ENCODE measurements around the gene INSYN2B. TPM values are rescaled to one million over a fixed set of nuclear protein-coding genes. Genes with fewer than 3 reads are reported as not detected.
"Not testable (repeated sequence)": the region's sequence is repeated elsewhere in the genome, so short reads cannot be mapped to it uniquely, and the experiment has no call there.

Gene INSYN2B
- total RNA-seq, 2 donors from 2014 or later: not detected

GRCh38 chr5:169960659-169961058 is 19.6 kb downstream of the INSYN2B start:
- Mint-ChIP-seq H3K27me3 (no peaks in the 10 kb centered on the region), H3K4me1 (peaks cover 20% of the 10 kb centered on the region), H3K36me3 (ENCODE audit: low read depth) (peaks cover 3% of the 10 kb centered on the region), H3K27ac (peak overlapping the region; percentile 14), H3K4me3 (no peak overlapping the region)
- ATAC-seq (no peak), DNase-seq (no peak)
- H3K9me3 ChIP-seq (ENCODE audit: control insufficient read depth, low read length, poor library complexity, severe bottlenecking): no peaks in the 10 kb centered on the region

DNA sequence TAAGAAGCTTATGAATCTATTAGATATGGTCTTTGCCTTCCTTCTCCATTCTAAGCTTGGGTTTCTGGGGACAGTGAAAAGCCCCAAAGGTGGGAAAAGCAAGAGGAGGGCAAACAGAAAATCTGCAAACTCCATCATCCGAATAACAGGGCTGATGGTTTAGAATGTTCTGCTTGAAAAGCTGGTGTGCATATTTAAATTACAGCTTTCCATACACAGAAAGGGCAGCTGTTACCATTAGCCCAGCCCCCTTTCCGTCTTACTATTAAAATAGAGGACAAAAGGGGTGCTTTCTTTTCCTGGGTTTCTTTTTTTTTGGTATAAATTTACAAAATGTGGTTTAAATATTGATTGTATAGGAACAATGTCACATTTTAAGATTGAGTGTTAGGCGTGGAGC is 22.0 kb downstream of the INSYN2B start:
- ATAC-seq (no peak), DNase-seq (no peak)
- H3K9me3 ChIP-seq (ENCODE audit: control insufficient read depth, low read length, poor library complexity, severe bottlenecking): no peaks in the 10 kb centered on the region
- Mint-ChIP-seq H3K27me3 (no peaks in the 10 kb centered on the region), H3K4me1 (peaks cover 6% of the 10 kb centered on the region), H3K4me3 (no peak overlapping the region), H3K27ac (no peak overlapping the region), H3K36me3 (ENCODE audit: low read depth) (peaks cover 3% of the 10 kb centered on the region)

DNA sequence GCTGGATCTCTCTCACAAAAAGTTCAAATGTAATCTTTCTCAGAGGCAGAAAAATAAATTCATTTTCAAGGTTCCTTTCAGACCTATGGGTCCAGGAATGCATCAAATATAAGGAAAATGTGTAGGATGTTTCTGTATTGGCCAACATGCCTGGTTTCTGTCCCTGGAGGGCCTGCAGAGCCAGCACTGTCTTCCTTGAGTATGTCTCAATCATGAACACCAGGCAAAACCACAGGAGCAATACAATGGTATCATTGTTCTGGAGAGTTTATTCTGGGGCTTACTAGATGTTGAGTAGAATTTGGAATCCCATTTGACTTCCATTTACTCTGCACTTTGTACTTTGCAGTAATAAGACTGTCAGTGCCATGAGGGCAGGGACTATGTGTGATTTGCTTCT is 23.5 kb downstream of the INSYN2B start:
- DNase-seq: no peak
- H3K27me3 Mint-ChIP-seq: no peaks in the 10 kb centered on the region
- H3K9me3 ChIP-seq (ENCODE audit: control insufficient read depth, low read length, poor library complexity, severe bottlenecking): no peaks in the 10 kb centered on the region
- H3K4me3 Mint-ChIP-seq: no peak overlapping the region
- H3K27ac Mint-ChIP-seq: no peak overlapping the region
- H3K36me3 Mint-ChIP-seq (ENCODE audit: low read depth): no peaks in the 10 kb centered on the region
- no peak for ATAC-seq
- H3K4me1 Mint-ChIP-seq: peaks cover 9% of the 10 kb centered on the region

DNA sequence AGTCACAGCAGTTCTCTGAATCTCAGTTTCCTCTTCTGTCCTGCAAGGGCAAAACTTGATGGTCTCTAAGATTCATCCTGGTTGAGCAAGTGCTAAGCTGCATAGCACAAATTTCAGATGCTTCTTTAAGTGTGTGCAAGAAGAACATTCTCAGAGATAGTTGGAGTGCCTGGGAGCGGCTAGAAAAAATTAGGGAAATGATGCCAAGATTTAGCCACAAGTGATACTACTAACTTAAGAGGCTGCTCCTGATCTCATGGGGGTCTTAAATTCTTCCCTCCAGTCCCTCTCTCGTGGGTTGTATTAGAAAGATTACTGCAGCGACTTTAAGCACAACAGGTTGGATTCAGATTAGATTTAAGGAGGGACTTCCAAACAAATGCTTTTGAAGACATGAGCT is 24.2 kb downstream of the INSYN2B start:
- Mint-ChIP-seq H3K27ac (no peak overlapping the region), H3K36me3 (ENCODE audit: low read depth) (no peaks in the 10 kb centered on the region), H3K4me3 (no peak overlapping the region), H3K27me3 (no peaks in the 10 kb centered on the region), H3K4me1 (peaks cover 9% of the 10 kb centered on the region)
- ATAC-seq (no peak), DNase-seq (no peak)
- no peaks in the 10 kb centered on the region for H3K9me3 ChIP-seq (ENCODE audit: control insufficient read depth, low read length, poor library complexity, severe bottlenecking)

DNA sequence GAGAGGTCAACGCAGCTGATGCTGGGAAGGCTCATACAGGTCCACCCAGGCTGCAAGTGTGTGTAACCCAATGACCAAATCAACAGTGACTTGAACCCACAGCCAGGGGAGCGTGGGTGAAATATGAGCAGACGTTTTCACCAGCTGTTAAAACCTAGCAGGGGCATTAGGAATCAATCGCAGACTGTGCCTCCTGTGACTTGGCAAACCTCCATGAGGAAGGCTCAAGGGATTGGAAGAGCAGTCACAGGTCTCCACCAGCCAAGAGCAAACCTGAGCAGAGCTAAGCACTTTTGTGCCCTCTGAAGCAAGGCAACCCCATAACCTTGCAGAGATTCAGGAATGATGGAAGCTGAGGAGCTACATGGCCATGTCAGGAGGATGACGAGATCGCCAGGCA is 25.5 kb downstream of the INSYN2B start:
- Mint-ChIP-seq H3K4me1 (peaks cover 8% of the 10 kb centered on the region), H3K4me3 (no peak overlapping the region), H3K36me3 (ENCODE audit: low read depth) (no peaks in the 10 kb centered on the region), H3K27me3 (no peaks in the 10 kb centered on the region), H3K27ac (peak overlapping the region; percentile 3)
- no peaks in the 10 kb centered on the region for H3K9me3 ChIP-seq (ENCODE audit: control insufficient read depth, low read length, poor library complexity, severe bottlenecking)
- ATAC-seq (no peak), DNase-seq (no peak)

DNA sequence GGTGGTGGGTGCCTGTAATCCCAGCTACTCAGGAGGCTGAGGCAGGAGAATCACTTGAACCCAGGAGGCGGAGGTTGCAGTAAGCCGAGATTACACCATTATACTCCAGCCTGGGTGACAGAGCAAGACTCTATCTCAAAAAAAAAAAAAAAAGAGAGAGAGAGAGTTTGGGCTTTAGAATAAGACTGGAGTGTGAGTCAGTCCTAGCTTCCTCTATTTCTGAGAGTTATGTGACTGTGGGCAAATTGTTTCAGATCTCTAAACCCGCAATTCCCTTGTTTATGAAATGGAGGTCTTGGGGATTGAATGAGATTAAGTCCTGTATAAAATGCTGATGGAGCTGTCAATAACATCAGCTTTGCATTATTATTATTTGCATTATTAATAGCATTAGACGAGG is 27.1 kb downstream of the INSYN2B start:
- H3K27me3 Mint-ChIP-seq; H3K36me3 Mint-ChIP-seq (ENCODE audit: low read depth); ATAC-seq; H3K4me3 Mint-ChIP-seq; H3K27ac Mint-ChIP-seq; DNase-seq; H3K9me3 ChIP-seq (ENCODE audit: control insufficient read depth, low read length, poor library complexity, severe bottlenecking): not testable (repeated sequence)
- H3K4me1 Mint-ChIP-seq: peaks cover 11% of the 10 kb centered on the region

- ATAC-seq: no peak
- H3K9me3 ChIP-seq (ENCODE audit: control insufficient read depth, low read length, poor library complexity, severe bottlenecking): no peaks in the 10 kb centered on the region
- DNase-seq: no peak
- Mint-ChIP-seq H3K36me3 (ENCODE audit: low read depth) (no peaks in the 10 kb centered on the region), H3K4me1 (peaks cover 27% of the 10 kb centered on the region), H3K27me3 (no peaks in the 10 kb centered on the region), H3K27ac (no peak overlapping the region), H3K4me3 (no peak overlapping the region)
Observed at GRCh38 chr5:169950333-169950732, 30.0 kb downstream of the INSYN2B start.

GRCh38 chr5:169946743-169947295 is 33.5 kb downstream of the INSYN2B start:
- no peak for DNase-seq

GRCh38 chr5:169945831-169946261 is 34.4 kb downstream of the INSYN2B start:
- Mint-ChIP-seq H3K36me3 (ENCODE audit: low read depth) (peaks cover 3% of the 10 kb centered on the region), H3K4me3 (no peak overlapping the region), H3K27me3 (no peaks in the 10 kb centered on the region), H3K4me1 (peaks cover 32% of the 10 kb centered on the region), H3K27ac (no peak overlapping the region)
- ATAC-seq: no peak
- no peak for DNase-seq
- no peaks in the 10 kb centered on the region for H3K9me3 ChIP-seq (ENCODE audit: control insufficient read depth, low read length, poor library complexity, severe bottlenecking)

More at GRCh38 chr5:169946743-169947295, 33.5 kb downstream of the INSYN2B start:
- H3K36me3 Mint-ChIP-seq (ENCODE audit: low read depth): no peaks in the 10 kb centered on the region
- no peaks in the 10 kb centered on the region for H3K27me3 Mint-ChIP-seq
- H3K4me3 Mint-ChIP-seq: no peak overlapping the region
- H3K9me3 ChIP-seq (ENCODE audit: control insufficient read depth, low read length, poor library complexity, severe bottlenecking): no peaks in the 10 kb centered on the region
- no peak for ATAC-seq
- H3K27ac Mint-ChIP-seq: no peak overlapping the region
- H3K4me1 Mint-ChIP-seq: peaks cover 32% of the 10 kb centered on the region

GRCh38 chr5:169944922-169945680 is 35.2 kb downstream of the INSYN2B start:
- no peak for ATAC-seq

DNA sequence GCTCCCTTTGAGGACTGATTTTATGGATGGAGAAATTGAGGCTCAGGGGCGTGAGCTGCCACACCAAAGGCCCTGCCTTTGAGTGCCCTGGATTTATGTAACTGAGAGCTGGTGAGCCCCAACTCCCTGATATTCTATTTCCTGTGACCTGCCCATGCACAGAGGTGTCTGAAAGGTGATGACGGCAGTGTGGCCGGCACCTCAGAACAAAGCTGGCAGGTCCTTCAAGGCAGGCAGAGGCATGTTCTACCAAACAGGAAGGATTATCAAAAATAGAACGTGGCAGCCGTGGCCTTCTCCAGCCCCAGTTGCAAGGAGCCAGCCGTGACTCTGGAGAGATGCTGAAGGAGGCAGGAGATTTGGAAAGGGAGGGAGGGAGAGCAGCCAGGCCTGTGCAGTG is 36.2 kb downstream of the INSYN2B start:
- DNase-seq: no peak
- no peak for ATAC-seq
- Mint-ChIP-seq H3K4me1 (peaks cover 26% of the 10 kb centered on the region), H3K36me3 (ENCODE audit: low read depth) (peaks cover 3% of the 10 kb centered on the region), H3K27ac (no peak overlapping the region), H3K4me3 (no peak overlapping the region), H3K27me3 (no peaks in the 10 kb centered on the region)
- no peaks in the 10 kb centered on the region for H3K9me3 ChIP-seq (ENCODE audit: control insufficient read depth, low read length, poor library complexity, severe bottlenecking)

More at GRCh38 chr5:169944922-169945680, 35.2 kb downstream of the INSYN2B start:
- peaks cover 3% of the 10 kb centered on the region for H3K36me3 Mint-ChIP-seq (ENCODE audit: low read depth)
- peaks cover 29% of the 10 kb centered on the region for H3K4me1 Mint-ChIP-seq
- no peak overlapping the region for H3K27ac Mint-ChIP-seq
- H3K27me3 Mint-ChIP-seq: no peaks in the 10 kb centered on the region
- DNase-seq: no peak
- H3K4me3 Mint-ChIP-seq: no peak overlapping the region
- no peaks in the 10 kb centered on the region for H3K9me3 ChIP-seq (ENCODE audit: control insufficient read depth, low read length, poor library complexity, severe bottlenecking)

DNA sequence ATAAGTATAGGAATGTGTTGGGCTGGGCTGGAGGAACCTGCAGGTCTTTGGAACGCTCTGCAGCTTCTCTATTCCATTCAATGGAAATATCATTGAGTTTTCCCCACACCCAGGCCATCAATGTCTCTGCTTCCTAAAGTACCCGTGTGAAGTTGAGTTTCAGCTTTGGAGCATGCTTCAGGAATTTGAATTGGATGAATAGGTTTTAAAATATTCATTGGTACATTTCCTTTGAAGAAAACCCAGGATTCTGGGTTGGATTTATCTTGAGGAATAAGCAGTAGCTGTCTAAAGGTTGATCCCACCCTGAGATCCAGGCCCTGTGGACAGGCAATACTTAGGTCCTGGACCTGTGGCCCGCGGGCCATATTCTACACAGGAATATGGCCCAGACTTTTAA is 37.3 kb downstream of the INSYN2B start:
- no peak for DNase-seq
- Mint-ChIP-seq H3K27me3 (no peaks in the 10 kb centered on the region), H3K27ac (no peak overlapping the region)

GRCh38 chr5:169942181-169942580 is 38.1 kb downstream of the INSYN2B start:
- H3K27ac Mint-ChIP-seq: no peak overlapping the region
- peaks cover 19% of the 10 kb centered on the region for H3K4me1 Mint-ChIP-seq
- H3K9me3 ChIP-seq (ENCODE audit: control insufficient read depth, low read length, poor library complexity, severe bottlenecking): no peaks in the 10 kb centered on the region
- no peaks in the 10 kb centered on the region for H3K27me3 Mint-ChIP-seq
- no peak overlapping the region for H3K4me3 Mint-ChIP-seq
- no peak for DNase-seq
- H3K36me3 Mint-ChIP-seq (ENCODE audit: low read depth): peaks cover 3% of the 10 kb centered on the region
- ATAC-seq: no peak

More for the DNA sequence above, 37.3 kb downstream of the INSYN2B start:
- peaks cover 3% of the 10 kb centered on the region for H3K36me3 Mint-ChIP-seq (ENCODE audit: low read depth)
- H3K9me3 ChIP-seq (ENCODE audit: control insufficient read depth, low read length, poor library complexity, severe bottlenecking): no peaks in the 10 kb centered on the region
- no peak overlapping the region for H3K4me3 Mint-ChIP-seq
- peaks cover 22% of the 10 kb centered on the region for H3K4me1 Mint-ChIP-seq
- no peak for ATAC-seq

DNA sequence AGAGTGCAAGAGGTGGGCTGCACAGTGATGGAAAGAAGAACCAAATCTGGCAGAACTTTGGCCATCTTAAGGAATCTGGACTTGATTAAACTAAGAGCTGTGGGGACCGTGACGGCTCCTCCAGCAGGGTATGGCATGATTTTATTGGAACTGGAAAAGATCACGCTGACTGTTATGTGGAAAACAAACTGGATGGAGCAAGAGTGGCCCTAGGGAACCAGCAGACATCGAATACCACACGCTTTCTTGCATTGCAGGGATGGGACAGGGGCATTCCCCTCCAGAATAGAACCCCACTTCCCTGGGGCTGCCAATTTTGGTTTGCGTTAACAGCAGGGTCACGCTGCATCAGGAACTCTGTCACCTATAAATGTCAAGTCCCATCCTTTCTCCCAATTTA is 38.8 kb downstream of the INSYN2B start:
- H3K4me3 Mint-ChIP-seq: no peak overlapping the region
- DNase-seq (no peak), ATAC-seq (no peak)
- H3K9me3 ChIP-seq (ENCODE audit: control insufficient read depth, low read length, poor library complexity, severe bottlenecking): no peaks in the 10 kb centered on the region
- no peak overlapping the region for H3K27ac Mint-ChIP-seq
- peaks cover 3% of the 10 kb centered on the region for H3K36me3 Mint-ChIP-seq (ENCODE audit: low read depth)
- peaks cover 17% of the 10 kb centered on the region for H3K4me1 Mint-ChIP-seq
- H3K27me3 Mint-ChIP-seq: no peaks in the 10 kb centered on the region

All from T-helper 17 cell (primary cell).